GM21381 (cell line): ENCODE measurements around the gene PPP4R3A.
"Not testable (repeated sequence)": the region's sequence is repeated elsewhere in the genome, so short reads cannot be mapped to it uniquely, and the experiment has no call there.

Experiments used
- ATAC-seq: cut with Tn5 transposase; IDR thresholded peaks from one replicate; pipeline ENCODE4 v1.9.1; 2021; ENCODE audit warnings: mild to moderate bottlenecking, moderate library complexity; ENCODE audit not compliant: unreplicated experiment

Gene PPP4R3A

DNA sequence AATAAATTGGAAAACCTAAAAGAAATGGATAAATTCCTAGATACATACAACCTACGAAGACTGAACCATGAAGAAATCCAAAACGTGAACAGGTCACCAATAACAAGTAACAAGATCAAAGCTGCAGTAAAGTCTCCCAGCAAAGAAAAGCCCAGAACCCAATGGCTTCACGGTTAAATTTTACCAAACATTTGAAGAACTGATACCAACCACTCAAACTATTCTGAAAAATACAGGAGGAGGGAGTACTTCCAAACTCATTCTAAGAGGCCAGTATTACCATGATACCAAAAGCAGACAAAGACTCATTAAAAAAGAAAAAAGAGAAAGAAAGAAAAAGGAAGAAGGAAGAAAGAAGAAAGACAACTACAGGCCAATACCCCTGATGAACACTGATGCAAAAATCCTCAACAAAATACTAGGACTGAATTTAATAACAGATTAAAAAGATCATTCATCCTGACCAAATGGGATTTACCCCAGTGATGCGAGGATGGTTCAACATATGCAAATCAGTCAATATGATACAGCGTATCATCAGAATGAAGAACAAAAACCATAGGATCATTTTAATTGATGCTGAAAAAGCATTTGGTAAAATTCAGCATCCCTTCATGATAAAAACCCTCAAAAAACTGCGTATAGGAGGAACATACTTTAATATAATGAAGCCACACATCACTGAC lies 65.6 kb downstream of the PPP4R3A start:
- no peak for ATAC-seq

DNA sequence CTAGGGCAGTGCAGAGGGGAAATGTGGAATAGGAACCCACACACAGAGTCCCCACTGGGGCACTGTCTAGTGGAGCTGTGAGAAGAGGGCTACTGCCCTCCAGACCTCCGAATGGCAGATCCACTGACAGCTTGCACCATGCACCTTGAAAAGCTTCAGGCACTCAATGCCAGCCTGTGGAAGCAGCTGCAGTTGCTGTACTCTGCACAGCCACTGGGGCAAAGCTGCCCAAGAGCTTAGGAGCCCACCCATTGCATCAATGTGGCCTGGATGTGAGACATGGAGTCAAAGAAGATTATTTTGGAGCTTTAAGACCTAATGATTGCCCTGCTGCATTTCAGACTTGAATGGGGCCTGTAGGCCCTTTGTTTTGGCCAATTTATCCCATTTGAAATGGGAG lies 70.8 kb downstream of the PPP4R3A start:
- ATAC-seq: no peak

DNA sequence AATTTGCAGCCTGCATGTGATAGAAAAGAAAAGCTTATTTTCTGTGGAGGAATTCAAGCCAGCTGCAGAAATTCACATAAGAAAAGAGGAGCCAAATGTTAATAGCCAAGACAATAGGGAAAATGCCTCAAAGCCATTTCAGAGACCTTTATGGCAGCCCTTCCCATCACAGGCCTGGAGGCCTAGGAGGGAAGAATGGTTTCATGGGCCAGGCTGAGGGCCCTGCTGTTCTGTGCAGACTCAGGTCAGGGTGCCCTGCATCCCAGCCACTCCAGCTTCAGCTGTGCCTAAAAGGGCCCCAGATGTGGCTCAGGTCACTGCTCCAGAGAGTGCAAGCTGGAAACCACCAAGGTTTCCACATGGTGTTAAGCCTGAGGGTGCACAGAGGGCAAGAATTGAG lies 71.3 kb downstream of the PPP4R3A start:
- no peak for ATAC-seq

DNA sequence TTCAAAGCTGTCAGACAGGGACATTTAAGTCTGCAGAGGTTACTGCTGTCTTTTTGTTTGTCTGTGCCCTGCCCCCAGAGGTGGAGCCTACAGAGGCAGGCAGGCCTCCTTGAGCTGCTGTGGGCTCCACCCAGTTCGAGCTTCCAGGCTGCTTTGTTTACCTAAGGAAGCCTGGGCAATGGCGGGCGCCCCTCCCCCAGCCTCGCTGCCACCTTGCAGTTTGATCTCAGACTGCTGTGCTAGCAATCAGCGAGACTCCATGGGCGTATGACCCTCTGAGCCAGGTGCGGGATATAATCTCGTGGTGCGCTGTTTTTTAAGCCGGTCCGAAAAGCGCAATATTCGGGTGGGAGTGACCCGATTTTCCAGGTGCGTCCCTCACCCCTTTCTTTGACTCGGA lies 73.8 kb downstream of the PPP4R3A start:
- not testable (repeated sequence) for ATAC-seq

DNA sequence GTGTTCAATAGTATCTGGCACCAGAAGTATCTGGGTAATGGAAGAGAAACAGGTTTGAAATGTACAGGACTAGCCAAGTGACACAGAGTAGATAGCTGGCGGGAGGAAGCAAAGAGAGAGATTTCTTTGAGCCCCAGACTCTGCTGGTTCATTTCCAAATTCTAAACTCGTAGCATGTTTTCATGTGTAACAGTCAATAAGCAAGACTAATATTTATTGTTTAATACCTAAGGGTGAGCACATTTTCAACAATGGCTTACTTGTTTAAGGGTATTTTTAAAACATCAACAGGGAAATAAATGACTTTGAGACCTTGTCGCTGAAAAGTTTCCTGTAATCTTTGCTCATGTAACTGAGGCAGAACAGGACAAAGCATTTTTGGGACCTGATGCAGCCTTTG lies 80.7 kb downstream of the PPP4R3A start:
- ATAC-seq: no peak

DNA sequence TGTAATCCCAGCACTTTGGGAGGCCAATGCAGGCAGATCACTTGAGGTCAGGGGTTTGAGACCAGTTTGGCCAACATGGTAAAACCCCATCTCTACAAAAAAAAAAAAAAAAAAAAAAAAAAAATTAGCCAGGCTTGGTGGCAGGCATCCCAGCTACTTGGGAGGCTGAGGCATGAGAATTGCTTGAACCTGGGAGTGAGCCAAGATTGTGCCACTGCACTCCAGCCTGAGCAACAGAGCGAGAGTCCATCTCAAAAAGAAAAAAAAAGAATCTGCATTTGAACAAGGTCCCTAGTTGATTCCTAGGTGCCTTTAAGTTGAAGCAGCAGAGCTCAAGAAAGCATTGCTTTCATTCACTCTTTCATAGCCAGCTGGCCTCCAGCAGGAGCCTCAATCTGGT lies 81.2 kb downstream of the PPP4R3A start:
- not testable (repeated sequence) for ATAC-seq

DNA sequence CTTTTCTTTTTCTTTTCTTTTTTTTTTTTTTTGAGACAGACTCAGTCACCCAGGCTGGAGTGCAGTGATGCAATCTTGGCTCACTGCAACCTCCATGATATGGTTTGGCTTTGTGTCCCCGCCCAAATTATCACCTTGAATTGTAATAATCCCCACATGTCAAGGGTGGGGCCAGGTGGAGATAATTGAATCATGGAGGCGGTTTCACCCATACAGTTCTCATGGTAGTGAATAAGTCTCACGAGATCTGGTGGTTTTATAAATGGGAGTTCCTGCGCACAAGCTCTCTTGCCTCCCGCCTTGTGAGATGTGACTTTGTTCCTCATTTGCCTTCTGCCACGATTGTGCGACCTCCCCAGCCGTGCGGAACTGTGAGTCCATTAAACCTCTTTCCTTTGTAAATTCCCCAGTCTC lies 84.6 kb downstream of the PPP4R3A start:
- ATAC-seq: not testable (repeated sequence)

DNA sequence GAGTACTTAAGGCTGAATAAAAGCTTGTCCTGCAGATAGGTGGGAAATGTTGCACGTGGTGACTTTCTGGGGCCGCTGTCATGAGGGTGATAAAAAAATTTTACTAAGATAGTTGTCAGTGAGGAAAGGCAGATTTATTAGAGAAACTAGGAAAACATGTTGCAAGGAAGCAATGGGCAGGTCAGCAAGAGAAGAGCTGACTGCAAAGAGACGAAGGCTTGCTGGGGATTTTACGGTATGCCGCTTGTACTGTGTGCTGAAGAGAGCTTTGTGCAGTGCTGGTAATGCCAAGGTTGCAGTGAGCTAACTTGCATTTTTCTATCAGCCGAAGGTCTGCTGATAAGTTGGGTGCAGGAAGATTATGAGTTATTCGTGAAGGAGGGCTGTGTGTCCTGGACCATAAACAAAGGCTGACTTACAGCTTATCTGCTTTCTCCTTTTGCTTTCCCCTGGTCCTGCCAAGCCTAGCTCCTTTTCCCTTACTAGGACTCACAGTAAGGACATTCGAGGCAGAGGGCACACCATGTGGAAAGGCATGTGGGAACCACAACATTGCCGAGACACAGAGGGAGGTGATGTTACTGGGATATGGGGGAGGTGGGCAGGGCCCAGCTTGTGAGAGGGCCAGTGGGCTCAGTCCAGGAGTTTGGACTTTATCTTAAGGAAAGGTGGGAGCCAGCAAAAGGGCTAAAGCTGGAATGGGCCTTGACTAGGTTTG lies 85.1 kb downstream of the PPP4R3A start:
- ATAC-seq: no peak

DNA sequence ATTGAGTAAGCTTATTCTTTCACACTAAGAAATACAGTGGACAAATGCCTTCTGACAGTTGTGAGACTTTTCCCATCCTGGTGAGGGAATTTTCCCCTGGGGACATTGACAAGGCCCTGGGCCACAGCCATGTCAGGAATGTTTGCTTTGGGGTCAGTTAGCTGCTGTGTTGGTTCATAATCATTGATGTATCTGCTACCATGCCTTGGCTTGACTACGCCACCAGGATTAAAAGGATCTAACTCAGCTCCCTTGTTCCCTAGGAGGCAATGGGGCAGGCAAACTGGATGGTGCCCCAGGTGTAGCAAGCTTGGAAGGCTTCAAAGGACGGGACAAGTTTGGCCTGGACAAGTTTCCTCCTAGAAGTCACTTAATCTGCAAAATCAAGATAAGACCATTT lies 89.4 kb downstream of the PPP4R3A start:
- no peak for ATAC-seq

DNA sequence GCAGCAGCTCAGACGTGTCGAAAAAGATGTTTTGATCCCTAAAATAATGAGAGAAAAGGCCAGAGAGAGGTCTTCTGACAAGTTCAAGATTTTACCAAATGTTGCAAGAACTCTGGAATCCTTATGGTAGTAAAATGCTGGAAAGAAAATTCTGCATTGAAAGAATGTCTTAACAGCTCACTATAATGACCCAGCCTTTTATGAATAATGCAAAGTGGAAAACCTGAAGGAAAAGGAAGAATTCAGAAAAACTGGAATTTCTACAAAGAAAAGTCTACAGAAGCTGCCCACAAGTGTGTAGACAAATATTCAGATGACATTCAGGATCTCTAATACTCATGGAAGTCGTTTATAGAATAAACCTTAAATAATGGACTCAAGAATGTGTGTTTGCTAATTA lies 90.7 kb downstream of the PPP4R3A start:
- ATAC-seq: no peak

DNA sequence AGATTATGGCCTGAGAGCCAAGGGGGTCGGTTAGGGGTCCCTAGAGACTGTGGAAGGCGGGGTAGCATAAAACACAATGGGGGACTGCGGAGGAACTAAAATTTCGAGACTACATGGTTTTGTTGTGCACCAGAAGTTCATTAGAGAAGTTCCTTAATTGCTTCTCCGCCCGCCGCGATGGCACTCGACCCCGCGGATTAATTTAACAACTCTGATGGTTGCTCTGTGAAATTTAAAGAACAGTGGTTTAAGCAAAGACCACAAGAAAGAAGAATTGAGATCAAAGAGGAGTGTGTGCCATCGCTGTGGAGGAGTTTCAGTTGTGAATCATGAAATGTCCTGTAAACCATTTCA lies 91.1 kb downstream of the PPP4R3A start:
- ATAC-seq: no peak

DNA sequence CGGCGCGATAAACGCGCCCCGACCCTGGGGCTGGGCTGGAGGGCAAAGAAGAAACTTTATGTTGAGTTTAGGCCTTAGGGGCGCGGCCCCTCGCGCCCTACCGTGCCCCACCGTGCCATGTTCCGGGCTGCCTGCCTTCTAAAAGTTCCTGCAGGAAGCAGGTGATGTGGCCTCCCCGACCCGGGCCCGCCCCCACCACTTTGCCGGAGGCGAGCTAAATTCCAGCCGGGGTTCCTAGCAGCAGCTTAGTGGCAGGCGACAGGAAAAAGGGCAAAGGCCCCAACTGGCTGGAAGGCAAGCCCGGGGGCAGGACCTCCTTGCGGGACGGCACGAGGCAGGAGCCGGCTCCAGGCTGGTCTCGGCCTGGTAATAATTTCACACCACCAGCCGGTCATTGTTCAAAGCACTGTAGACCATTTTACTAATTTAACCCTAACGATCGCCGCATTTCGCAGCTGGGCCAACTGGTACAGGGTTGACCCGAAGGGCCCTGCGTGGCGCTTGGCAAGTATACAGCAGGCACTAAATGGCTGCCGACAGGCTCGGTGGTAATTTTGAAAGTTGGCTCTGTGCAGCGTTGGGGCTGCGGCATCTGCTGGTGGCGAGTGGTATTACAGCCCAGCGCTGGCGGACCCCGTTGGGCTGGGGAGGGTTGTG lies 91.6 kb downstream of the PPP4R3A start:
- peak; percentile 22 for ATAC-seq

DNA sequence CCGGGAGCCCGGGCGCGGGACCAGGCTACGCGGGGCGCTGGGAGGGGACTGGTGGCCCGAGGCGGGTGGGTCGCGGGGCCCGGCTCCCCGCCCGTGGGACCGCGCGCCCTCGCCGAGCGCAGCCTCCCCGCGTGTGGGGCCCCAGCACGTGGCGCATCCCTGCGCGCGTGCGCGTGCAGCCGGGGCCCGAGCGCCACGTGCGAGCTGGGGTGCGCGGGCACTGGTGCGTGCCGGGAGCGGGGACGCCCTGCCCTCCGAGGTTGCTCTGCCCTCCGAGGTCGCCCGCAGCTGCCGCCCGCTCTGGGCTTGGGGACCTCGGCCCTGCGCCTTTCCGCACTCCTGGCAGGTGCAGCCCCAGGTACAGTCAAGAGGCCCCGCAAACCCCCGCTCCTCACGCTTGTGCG lies 92.1 kb downstream of the PPP4R3A start:
- ATAC-seq: peak; percentile 35

DNA sequence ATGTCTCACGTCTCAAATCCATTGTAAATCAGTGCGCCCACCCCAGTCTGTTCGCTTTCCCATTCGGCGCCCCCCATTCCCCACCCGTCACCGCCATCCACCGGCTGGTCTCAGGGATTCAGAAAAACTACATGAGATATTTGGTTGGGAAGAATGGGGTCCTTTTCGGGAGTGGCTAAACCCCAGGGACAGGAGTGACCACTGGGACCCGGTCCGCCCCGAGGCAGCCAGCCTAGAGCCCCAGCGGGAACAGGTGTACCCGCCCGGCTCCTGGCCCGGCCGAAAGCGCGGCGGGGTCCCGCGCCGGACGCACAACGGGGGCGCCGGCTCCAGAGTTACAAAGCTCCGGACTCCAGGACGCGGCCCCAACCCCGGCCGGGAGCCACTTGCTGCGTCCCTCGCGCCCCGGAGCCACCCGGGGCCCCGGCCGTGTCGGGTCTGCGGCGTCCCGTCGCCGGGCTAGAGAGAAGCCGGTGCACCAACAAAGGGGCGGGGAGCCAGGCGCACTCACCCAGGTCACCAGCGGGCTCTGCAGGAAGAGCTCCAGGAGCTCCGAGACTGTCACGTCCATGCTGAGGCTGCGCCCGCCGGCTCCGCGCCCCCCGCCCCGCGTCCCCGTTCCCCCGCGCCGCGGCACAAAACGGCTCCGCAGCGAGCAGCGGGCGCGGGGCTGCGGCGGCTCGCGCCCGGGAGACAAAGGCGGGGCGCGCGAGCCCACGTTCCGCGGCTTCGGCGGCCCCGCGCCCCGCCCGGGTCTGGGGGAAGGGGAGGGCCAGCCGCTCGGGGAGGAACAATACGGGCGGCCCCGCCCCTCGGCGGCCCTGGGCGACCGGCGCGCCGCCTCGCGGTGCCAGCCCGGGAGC lies 92.8 kb downstream of the PPP4R3A start, which contains the start of gene CCDC88C:
Gene CCDC88C, minus strand, starts transcription at position 701 of the 863 bp plus-strand sequence. Its CDS starts 130 bp downstream, at position 571.
- ATAC-seq: peak; percentile 43

DNA sequence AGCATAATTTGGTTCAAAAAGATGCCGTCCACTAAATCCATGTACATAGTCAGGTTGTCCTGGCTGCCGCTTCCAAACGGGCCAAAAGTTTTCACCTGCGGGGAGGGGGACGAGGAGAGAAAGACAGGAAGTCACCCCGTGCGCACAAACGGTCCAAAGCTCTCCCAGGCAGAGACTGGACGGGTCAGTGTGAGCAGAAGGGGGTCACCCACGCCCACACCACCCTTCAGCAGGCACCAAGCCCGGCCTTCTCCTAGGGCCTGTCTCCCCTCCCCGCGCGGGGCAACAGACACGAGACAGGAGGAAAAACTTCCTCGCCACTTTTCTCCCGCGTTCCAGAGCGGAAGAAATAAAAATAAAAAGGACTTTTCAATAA lies 93.4 kb downstream of the PPP4R3A start:
- ATAC-seq: no peak

DNA sequence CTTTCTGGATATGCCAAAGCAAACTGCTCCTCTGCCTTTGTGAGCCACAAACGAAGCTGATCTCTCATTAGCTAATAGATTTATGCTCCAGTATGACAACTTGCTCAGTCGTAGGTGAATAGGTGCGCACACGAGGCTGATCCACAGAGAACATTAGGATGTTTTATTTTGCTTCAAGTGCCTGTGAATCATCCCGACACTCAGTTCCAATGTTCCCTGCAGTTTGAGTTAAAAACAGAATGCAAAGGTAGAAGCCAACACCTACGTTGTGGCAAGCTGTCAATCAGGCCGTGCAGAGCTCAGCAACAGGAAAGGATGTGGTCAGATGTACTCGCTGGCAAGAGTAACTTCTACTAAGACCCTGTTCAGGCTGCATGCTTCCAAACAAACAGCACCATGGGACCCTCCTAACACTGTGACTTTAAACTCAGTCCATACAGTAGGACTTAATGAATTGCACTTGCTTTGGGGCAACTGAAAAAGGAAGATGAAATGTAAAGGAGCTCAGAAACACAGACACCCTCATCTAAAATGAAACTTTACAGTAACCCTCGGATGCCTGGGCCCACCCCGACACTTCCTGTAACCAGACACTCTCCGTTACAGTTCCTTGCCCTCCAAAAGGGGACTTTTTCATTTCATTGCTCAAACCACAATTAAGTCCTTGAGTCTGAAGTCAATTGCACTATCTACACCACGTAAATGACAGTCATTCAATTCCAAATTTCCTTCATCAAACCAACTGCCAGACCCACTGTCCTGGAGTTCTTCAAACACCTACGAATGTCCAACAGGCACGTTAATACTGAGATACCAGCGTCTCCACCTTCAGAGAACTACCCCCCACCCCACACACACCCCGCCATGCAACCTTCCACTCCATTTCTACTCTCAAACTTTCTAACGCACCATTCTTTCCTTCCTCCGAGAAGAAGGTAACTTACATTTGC lies 94.0 kb downstream of the PPP4R3A start:
- peak; percentile 44 for ATAC-seq

DNA sequence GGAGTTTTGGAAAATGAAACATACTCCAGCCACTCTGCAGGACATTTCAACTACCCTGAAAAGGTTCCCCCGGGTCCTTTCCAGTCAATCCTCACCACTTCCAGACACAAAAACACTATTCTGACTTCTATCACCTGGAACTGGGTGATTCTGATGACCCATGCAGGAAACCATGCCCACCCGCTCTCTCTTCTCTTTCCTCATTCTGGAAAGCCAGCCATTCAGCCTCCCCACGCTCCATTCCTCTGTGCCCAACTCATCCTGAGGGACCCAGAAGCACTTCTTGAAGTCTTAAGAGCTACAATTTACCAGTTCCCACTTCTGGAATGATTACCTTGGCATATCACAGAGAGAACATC lies 95.7 kb downstream of the PPP4R3A start:
- ATAC-seq: no peak

DNA sequence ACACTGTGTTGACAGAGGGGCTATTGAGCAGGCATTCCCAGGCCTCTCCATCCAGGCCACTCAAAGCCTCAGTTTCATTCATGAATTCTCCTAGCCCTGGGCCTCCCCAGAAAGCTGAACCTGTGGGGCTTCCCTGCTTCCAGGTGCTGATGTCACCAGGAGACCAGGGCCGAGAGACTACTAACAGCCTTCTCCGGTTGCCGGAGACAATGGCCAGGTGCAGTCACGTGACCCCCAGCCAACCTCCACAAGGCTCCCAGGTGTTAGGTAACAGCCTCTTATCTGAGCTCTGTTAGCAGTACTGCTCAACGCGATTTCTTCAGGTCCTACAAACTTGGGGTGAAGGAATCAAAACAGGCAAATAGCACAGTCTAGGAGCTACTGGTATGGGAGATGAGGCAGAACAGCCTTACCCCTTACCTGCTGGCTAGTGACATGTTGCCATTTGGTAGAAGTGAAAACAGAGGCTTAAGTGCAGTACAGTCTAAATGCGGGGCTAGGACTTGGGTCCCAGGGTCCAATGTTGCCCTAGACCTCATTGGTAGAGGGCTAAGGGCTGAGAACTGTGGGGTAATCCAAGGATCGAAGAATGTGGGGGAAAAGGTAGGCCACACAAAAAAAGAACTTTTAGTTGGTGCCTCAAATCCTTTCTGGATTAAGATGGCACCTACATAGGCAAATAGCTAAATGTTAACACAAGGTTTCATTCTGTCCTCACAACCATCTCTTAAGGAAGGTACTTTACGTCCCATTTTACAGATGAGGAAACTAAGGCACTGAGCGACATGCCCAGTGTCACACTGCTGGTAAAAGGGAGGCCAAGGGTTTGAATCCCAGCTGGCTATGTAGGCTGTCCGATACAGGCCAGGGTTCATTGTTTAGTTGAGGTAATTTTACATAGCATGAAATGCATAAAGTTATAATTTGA lies 96.3 kb downstream of the PPP4R3A start:
- no peak for ATAC-seq

DNA sequence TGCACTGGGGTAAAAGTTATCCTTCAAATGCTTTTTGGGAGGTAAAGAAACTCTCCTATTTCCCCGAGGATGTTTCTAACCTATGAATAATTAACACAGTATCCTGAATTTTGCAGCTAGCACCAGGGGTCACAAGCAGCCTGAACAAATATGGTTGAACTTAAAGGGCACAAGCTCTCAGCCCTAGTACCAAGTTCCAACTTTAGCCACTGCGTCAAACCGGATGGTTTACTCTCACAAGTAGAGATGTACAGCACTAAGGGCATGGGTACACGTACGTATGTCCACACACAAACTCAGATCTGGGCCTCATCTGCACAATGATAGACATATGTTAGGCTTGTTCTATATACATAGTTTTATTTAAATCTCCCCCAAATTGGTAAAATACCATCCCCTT lies 97.2 kb downstream of the PPP4R3A start:
- ATAC-seq: no peak
